Measurements from ENCODE around the gene SBSN.

DNA sequence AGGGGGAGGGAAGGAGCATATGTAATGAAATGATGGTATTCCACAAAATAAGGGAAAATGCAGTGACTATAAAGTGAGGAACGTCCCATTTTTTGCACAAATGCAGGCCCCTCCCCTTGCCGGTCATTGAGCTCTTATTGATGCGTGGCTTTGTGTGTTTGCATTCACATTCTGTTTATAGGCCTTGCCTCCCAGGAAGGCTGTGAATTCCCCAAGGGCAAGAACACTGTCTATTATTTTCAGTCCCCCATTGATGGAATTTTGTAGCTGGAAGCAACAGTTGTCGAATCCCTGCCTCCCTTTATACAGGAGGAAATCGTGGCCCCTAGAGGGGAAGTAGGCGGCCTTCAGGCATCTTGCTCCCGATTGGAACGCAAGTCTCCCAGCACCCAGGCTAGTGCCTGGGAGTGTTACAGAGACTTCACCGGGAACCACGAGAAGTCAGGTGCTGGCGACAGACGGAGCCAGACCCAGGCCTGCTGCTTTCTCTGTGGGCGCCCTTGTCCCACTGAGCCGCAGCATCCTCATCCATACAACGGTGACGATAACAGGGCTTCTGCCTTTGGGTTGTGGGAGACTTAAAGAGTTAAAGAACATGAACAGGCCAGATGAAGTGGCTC, 6.9 kb downstream of the SBSN start:
- TF ChIP-seq GATA2 (IDR thresholded peaks at IDR 0.05; ENCODE audit: low read depth, low read length) (no peak), GATA3 (IDR thresholded peaks at IDR 0.05; ENCODE audit: low read depth, low read length) (no peak)
